Thoracic aorta (tissue), 2 donors: Measurements from ENCODE around the gene C1QTNF5. TPM values are rescaled to one million over a fixed set of nuclear protein-coding genes. Genes with fewer than 3 reads are reported as not detected.

Experiments
- ATAC-seq: fragments of 150-250 bp; one replicate; pipeline ENCODE4 v1.8.0; 2017; ENCODE audit warnings: low read depth; ENCODE audit not compliant: insufficient number of reproducible peaks, low FRiP score
- DNase-seq: peaks from one replicate; pipeline ENCODE4 v3.0.0-alpha.2; 2020; ENCODE audit warnings: low spot score
- H3K27ac ChIP-seq, 2 donors: fragments of 200-600 bp; sonication (generic); 1 replicate in 1 of 2; 2 replicates in 1 of 2; pipeline ENCODE4 v1.5.1; 2016; ENCODE audit warnings: mild to moderate bottlenecking in 2 of 2, moderate library complexity in 2 of 2
- H3K27me3 ChIP-seq: fragments of 200-600 bp; sonication (generic); replicated peaks from 2 replicates; pipeline ENCODE4 v1.6.0; 2016; ENCODE audit warnings: mild to moderate bottlenecking; ENCODE audit not compliant: insufficient read depth
- H3K36me3 ChIP-seq: fragments of 200-600 bp; sonication (generic); one replicate; pipeline ENCODE4 v1.5.1; 2016
- H3K4me1 ChIP-seq, 2 donors: fragments of 200-600 bp; sonication (generic); 1 replicate in 1 of 2; 2 replicates in 1 of 2; pipeline versions ENCODE4 v1.5.1 to v1.6.0; 2016; ENCODE audit warnings: low read depth in 2 of 2, mild to moderate bottlenecking in 1 of 2; ENCODE audit not compliant: control insufficient read depth in 1 of 2
- H3K4me3 ChIP-seq: fragments of 200-600 bp; sonication (generic); 2 replicates; pipeline ENCODE4 v1.5.1; 2016; ENCODE audit warnings: mild to moderate bottlenecking
- H3K9me3 ChIP-seq: fragments of 200-600 bp; sonication (generic); 2 replicates; pipeline ENCODE4 v1.5.1; 2016
- CTCF ChIP-seq: fragments of 200-600 bp; sonication (generic); IDR thresholded peaks from one replicate; pipeline ENCODE4 v1.5.1; 2019; ENCODE audit warnings: antibody characterized with exemption
- total RNA-seq, 2 donors: library from RNA; depleted of rRNA; stranded (reverse); fragments of >200 nt; gene quantifications; one replicate each; pipeline versions ENCODE4 v1.1.0 to v1.2.3, GENCODE V29; 2016

C1QTNF5 gene
- total RNA-seq, 2 donors from 2014 or later: 53.2 to 98.2 TPM

- Histone ChIP-seq H3K36me3 (no peaks in the 10 kb centered on the region), H3K9me3 (no peaks in the 10 kb centered on the region), H3K27me3 (no peaks in the 10 kb centered on the region), H3K4me3 (no peak overlapping the region), H3K27ac (no peak overlapping the region), H3K4me1 (no peaks in the 10 kb centered on the region)
- no peak for TF ChIP-seq CTCF
- DNase-seq (no peak), ATAC-seq (no peak)
Measured at GRCh38 chr11:119355091-119355843, 14.6 kb upstream of the C1QTNF5 start.

DNA sequence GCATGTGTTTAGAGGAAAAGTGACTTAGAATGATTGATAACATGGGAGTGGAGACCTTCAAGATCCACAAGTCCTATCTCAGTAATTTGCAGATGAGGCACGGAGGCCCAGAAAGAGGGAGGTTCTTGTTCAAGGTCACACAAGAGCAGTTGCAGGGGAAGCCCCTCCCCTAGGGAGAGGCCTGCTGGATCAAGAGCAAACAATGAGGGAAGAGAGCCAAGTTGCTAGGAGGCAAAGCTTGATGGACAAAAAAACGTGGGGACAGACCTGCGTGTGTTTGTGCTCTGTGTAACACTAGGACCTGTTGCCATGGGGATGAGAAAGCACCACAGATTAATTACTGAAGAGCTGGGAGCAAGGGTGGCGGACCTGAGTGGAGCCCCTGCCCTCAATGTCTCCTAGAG, 12.2 kb upstream of the C1QTNF5 start:
- H3K4me1 ChIP-seq: no peaks in the 10 kb centered on the region
- DNase-seq (no peak), ATAC-seq (no peak)
- H3K36me3 ChIP-seq: no peaks in the 10 kb centered on the region
- no peak overlapping the region for H3K4me3 ChIP-seq
- no peak overlapping the region for H3K27ac ChIP-seq
- no peaks in the 10 kb centered on the region for H3K9me3 ChIP-seq
- H3K27me3 ChIP-seq: no peaks in the 10 kb centered on the region
- no peak for TF ChIP-seq CTCF

DNA sequence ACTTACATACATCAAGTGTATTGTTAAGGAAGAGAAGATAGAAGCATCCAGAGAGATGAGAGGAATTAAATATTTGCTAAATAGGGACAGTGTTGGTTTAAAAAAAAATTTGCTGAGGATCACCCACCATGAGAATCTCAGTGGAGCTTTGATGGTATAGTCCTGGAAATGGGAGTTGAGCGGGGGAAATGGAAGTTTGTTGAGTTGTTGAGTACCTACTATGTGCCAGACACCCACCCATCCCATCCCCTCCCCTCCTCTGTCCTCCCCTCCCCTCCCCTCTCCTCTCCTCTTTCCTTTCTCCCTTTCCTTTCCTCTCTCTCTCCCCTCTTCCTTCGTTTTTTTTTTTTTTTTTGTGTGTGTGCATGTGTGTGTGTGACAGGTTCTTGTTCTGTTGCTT, 10.5 kb upstream of the C1QTNF5 start:
- TF ChIP-seq CTCF: no peak
- H3K27ac ChIP-seq: no peak overlapping the region
- no peak for ATAC-seq
- DNase-seq: no peak
- no peaks in the 10 kb centered on the region for H3K4me1 ChIP-seq
- no peaks in the 10 kb centered on the region for H3K9me3 ChIP-seq
- no peak overlapping the region for H3K4me3 ChIP-seq
- no peaks in the 10 kb centered on the region for H3K27me3 ChIP-seq
- H3K36me3 ChIP-seq: no peaks in the 10 kb centered on the region

GRCh38 chr11:119350302-119350701, 9.6 kb upstream of the C1QTNF5 start:
- DNase-seq (no peak), ATAC-seq (no peak)
- Histone ChIP-seq H3K36me3 (no peaks in the 10 kb centered on the region), H3K27ac (no peak overlapping the region), H3K4me1 (no peaks in the 10 kb centered on the region), H3K9me3 (no peaks in the 10 kb centered on the region), H3K4me3 (no peak overlapping the region), H3K27me3 (no peaks in the 10 kb centered on the region)
- no peak for TF ChIP-seq CTCF

DNA sequence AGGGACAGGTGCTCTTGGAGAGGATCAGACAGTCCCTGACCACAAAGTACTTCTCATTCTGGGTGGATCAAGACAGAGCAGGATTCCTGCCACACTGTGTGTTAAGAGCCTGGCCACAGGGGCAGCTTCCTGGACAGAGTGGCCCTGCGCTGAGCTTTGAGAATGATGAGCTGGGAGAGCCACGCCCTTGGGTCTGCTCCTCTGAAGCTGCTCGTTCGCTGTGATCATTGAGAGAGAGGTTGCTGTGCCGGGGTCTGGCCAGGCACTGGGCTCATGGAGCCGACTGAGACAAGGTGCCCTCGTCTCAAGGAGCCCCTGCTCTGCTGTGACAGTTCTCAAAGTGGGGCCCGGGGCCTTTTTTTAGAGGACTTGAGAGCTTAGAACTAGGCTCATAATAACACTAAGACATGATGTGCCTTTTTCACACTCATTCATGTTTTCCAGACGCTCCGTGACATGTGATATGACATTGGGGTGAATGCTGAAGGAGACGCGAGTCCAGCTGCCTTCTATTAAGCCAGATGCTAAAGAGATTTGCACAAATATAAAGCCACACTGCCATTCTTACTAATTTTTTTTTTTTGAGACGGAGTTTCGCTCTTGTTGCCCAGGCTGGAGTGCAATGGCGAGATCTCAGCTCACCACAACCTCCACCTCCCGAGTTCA, 7.4 kb upstream of the C1QTNF5 start:
- H3K4me3 ChIP-seq: no peak overlapping the region
- no peak for TF ChIP-seq CTCF
- no peaks in the 10 kb centered on the region for H3K9me3 ChIP-seq
- no peaks in the 10 kb centered on the region for H3K27me3 ChIP-seq
- no peaks in the 10 kb centered on the region for H3K36me3 ChIP-seq
- ATAC-seq (no peak), DNase-seq (no peak)
- no peak overlapping the region for H3K27ac ChIP-seq
- H3K4me1 ChIP-seq: no peaks in the 10 kb centered on the region
